SK-N-SH treated with all-trans-retinoic acid at 6 μM for 48 hours (cell line): ENCODE data around the gene TTC28.

ENCODE experiments used
- ATAC-seq: fragments of 200-7000 bp; cut with Tn5 transposase; 3 replicates; pipeline ENCODE4 v1.9.1; 2020; ENCODE audit warnings: mild to moderate bottlenecking, moderate library complexity
- ARNTL ChIP-seq: fragments of 450-650 bp; formaldehyde crosslinking; IDR thresholded peaks from 2 replicates; pipeline ENCODE4 v1.5.0; 2020; ENCODE audit warnings: low read depth, mild to moderate bottlenecking, moderate library complexity, borderline replicate concordance
- BACH2 ChIP-seq: fragments of 250-450 bp; sonication (Bioruptor Pico); IDR thresholded peaks from 2 replicates; pipeline ENCODE4 v1.9.0; 2021; ENCODE audit warnings: mild to moderate bottlenecking, borderline replicate concordance
- CSDC2 ChIP-seq: fragments of 250-450 bp; sonication (Bioruptor Pico); IDR thresholded peaks from 2 replicates; pipeline ENCODE4 v1.5.0; 2020; ENCODE audit warnings: mild to moderate bottlenecking, moderate library complexity
- ESRRG ChIP-seq: fragments of 250-450 bp; sonication (Bioruptor Pico); IDR thresholded peaks from 2 replicates; pipeline ENCODE4 v1.6.1; 2021; ENCODE audit warnings: mild to moderate bottlenecking
- ISL1 ChIP-seq: fragments of 250-450 bp; sonication (Bioruptor Pico); IDR thresholded peaks from 2 replicates; pipeline ENCODE4 v2.1.2; 2022; ENCODE audit warnings: mild to moderate bottlenecking, moderate library complexity
- PATZ1 ChIP-seq: fragments of 250-450 bp; sonication (Bioruptor Pico); IDR thresholded peaks from 2 replicates; pipeline ENCODE4 v1.8.0; 2020; ENCODE audit warnings: mild to moderate bottlenecking, moderate library complexity, borderline replicate concordance
- POU6F1 ChIP-seq: fragments of 250-450 bp; sonication (Bioruptor Pico); IDR thresholded peaks from 2 replicates; pipeline ENCODE4 v1.8.0; 2021; ENCODE audit warnings: low read depth, mild to moderate bottlenecking, moderate library complexity, borderline replicate concordance
- PPARA ChIP-seq: fragments of 250-450 bp; sonication (Bioruptor Pico); IDR thresholded peaks from 2 replicates; pipeline ENCODE4 v1.5.0; 2020; ENCODE audit warnings: mild to moderate bottlenecking, borderline replicate concordance
- RARB ChIP-seq: fragments of 250-450 bp; sonication (Bioruptor Pico); IDR thresholded peaks from 2 replicates; pipeline ENCODE4 v1.8.0; 2021; ENCODE audit warnings: mild to moderate bottlenecking, moderate library complexity
- TCF4 ChIP-seq: fragments of 250-450 bp; sonication (Bioruptor Pico); IDR thresholded peaks from 2 replicates; pipeline ENCODE4 v1.8.0; 2021; ENCODE audit warnings: mild to moderate bottlenecking, moderate library complexity, borderline replicate concordance
- TOX ChIP-seq: fragments of 250-450 bp; sonication (Bioruptor Pico); IDR thresholded peaks from 2 replicates; pipeline ENCODE4 v1.8.0; 2021; ENCODE audit warnings: mild to moderate bottlenecking, moderate library complexity, borderline replicate concordance
- ZC3H10 ChIP-seq: fragments of 250-450 bp; sonication (Bioruptor Pico); IDR thresholded peaks from 2 replicates; pipeline ENCODE4 v1.5.1; 2021; ENCODE audit warnings: mild to moderate bottlenecking, moderate library complexity
- ZFP3 ChIP-seq: fragments of 250-450 bp; sonication (Bioruptor Pico); IDR thresholded peaks from 2 replicates; pipeline ENCODE4 v1.5.0; 2020; ENCODE audit warnings: mild to moderate bottlenecking, moderate library complexity
- ZNF565 ChIP-seq: fragments of 450-650 bp; formaldehyde crosslinking; conservative IDR thresholded peaks from 2 replicates; pipeline ENCODE4 v1.5.0; 2020; ENCODE audit warnings: low read depth, mild to moderate bottlenecking, moderate library complexity
- ZNF8 ChIP-seq: fragments of 450-650 bp; formaldehyde crosslinking; IDR thresholded peaks from 2 replicates; pipeline ENCODE4 v1.5.0; 2020; ENCODE audit warnings: mild to moderate bottlenecking, moderate library complexity
- TF ChIP-seq, protein P1 (sequence below): fragments of 250-450 bp; sonication (Bioruptor Pico); IDR thresholded peaks from 2 replicates; pipeline ENCODE4 v1.5.1; 2021; ENCODE audit warnings: mild to moderate bottlenecking, moderate library complexity
- TF ChIP-seq, protein P2 (sequence below): fragments of 250-450 bp; sonication (Bioruptor Pico); IDR thresholded peaks from 2 replicates; pipeline ENCODE4 v1.5.0; 2020; ENCODE audit warnings: mild to moderate bottlenecking, moderate library complexity

TTC28 gene

GRCh38 chr22:28137036-28137435 is 542.6 kb downstream of the TTC28 start:
- TF ChIP-seq ISL1 (CRISPR knock-in tag) (no peak), ESRRG (CRISPR knock-in tag) (no peak), TOX (CRISPR knock-in tag) (no peak), ZNF565 (no peak), ARNTL (no peak), PATZ1 (CRISPR knock-in tag) (no peak), ZNF8 (CRISPR knock-in tag) (no peak), BACH2 (CRISPR knock-in tag) (no peak), TCF4 (CRISPR knock-in tag) (no peak)
- no peak for ATAC-seq

GRCh38 chr22:28132466-28132865 is 547.2 kb downstream of the TTC28 start:
- TF ChIP-seq RARB (CRISPR knock-in tag) = no peak
- no peak for TF ChIP-seq POU6F1 (CRISPR knock-in tag)
- TF ChIP-seq, protein P1, sequence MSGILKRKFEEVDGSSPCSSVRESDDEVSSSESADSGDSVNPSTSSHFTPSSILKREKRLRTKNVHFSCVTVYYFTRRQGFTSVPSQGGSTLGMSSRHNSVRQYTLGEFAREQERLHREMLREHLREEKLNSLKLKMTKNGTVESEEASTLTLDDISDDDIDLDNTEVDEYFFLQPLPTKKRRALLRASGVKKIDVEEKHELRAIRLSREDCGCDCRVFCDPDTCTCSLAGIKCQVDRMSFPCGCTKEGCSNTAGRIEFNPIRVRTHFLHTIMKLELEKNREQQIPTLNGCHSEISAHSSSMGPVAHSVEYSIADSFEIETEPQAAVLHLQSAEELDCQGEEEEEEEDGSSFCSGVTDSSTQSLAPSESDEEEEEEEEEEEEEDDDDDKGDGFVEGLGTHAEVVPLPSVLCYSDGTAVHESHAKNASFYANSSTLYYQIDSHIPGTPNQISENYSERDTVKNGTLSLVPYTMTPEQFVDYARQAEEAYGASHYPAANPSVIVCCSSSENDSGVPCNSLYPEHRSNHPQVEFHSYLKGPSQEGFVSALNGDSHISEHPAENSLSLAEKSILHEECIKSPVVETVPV = no peak
- no peak for TF ChIP-seq TCF4 (CRISPR knock-in tag)
- TF ChIP-seq ESRRG (CRISPR knock-in tag) = no peak
- no peak for TF ChIP-seq PPARA (CRISPR knock-in tag)
- TF ChIP-seq, all 23 proteins: peak for 0
- no peak for ATAC-seq

- no peak for TF ChIP-seq ZFP3
- no peak for TF ChIP-seq CSDC2 (CRISPR knock-in tag)
- TF ChIP-seq POU6F1 (CRISPR knock-in tag) = no peak
- no peak for TF ChIP-seq PPARA (CRISPR knock-in tag)
- TF ChIP-seq, protein P2, sequence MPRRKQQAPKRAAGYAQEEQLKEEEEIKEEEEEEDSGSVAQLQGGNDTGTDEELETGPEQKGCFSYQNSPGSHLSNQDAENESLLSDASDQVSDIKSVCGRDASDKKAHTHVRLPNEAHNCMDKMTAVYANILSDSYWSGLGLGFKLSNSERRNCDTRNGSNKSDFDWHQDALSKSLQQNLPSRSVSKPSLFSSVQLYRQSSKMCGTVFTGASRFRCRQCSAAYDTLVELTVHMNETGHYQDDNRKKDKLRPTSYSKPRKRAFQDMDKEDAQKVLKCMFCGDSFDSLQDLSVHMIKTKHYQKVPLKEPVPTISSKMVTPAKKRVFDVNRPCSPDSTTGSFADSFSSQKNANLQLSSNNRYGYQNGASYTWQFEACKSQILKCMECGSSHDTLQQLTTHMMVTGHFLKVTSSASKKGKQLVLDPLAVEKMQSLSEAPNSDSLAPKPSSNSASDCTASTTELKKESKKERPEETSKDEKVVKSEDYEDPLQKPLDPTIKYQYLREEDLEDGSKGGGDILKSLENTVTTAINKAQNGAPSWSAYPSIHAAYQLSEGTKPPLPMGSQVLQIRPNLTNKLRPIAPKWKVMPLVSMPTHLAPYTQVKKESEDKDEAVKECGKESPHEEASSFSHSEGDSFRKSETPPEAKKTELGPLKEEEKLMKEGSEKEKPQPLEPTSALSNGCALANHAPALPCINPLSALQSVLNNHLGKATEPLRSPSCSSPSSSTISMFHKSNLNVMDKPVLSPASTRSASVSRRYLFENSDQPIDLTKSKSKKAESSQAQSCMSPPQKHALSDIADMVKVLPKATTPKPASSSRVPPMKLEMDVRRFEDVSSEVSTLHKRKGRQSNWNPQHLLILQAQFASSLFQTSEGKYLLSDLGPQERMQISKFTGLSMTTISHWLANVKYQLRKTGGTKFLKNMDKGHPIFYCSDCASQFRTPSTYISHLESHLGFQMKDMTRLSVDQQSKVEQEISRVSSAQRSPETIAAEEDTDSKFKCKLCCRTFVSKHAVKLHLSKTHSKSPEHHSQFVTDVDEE (CRISPR knock-in tag) = no peak
- no peak for TF ChIP-seq ARNTL
- TF ChIP-seq ZC3H10 = no peak
- no peak for TF ChIP-seq PATZ1 (CRISPR knock-in tag)
- TF ChIP-seq RARB (CRISPR knock-in tag) = no peak
- no peak for TF ChIP-seq TCF4 (CRISPR knock-in tag)
- TF ChIP-seq, protein P1 = no peak
- TF ChIP-seq, all 23 proteins: peak for 0
- ATAC-seq = no peak
Observed at GRCh38 chr22:28129319-28129962, 550.2 kb downstream of the TTC28 start.
